Measurements from ENCODE around the gene CAV1.

The CAV1 gene

DNA sequence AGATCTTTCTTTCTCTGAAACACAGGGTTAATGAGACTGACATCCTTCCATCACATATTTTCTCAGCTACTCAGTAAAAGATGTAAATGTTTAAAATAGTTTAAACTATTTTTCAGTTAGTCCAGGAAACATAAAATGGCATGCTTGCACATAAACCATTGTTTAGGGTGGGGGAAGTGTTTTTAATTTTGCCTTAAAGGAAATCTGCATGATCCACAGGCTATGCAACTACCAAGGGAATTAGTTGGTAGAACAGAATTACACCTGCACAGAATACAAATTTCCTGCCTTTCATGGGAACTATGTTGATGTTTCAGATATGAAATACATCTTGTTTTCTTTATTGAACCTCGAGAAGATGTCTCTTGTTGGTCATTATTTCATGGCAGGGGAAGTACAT, 10.6 kb downstream of the CAV1 start:
- TF ChIP-seq, protein P1, sequence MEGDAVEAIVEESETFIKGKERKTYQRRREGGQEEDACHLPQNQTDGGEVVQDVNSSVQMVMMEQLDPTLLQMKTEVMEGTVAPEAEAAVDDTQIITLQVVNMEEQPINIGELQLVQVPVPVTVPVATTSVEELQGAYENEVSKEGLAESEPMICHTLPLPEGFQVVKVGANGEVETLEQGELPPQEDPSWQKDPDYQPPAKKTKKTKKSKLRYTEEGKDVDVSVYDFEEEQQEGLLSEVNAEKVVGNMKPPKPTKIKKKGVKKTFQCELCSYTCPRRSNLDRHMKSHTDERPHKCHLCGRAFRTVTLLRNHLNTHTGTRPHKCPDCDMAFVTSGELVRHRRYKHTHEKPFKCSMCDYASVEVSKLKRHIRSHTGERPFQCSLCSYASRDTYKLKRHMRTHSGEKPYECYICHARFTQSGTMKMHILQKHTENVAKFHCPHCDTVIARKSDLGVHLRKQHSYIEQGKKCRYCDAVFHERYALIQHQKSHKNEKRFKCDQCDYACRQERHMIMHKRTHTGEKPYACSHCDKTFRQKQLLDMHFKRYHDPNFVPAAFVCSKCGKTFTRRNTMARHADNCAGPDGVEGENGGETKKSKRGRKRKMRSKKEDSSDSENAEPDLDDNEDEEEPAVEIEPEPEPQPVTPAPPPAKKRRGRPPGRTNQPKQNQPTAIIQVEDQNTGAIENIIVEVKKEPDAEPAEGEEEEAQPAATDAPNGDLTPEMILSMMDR (IDR thresholded peaks at IDR 0.05): no peak
- no peaks in the 10 kb centered on the region for H3K27me3 ChIP-seq
- H3K9me3 ChIP-seq: no peaks in the 10 kb centered on the region
- DNase-seq: no peak
- H3K4me1 ChIP-seq: peaks cover 0 to 92% (median 35%) of the 10 kb centered on the region in 4 donors
- no peak overlapping the region for H3K4me3 ChIP-seq
- H3K27ac ChIP-seq: peak overlapping the region; percentile 19 to 23
- intact Hi-C loops (cut with DNase I; ENCODE audit: low total_unique reads): no loop called here
- peaks cover 11 to 40% (median 22%) of the 10 kb centered on the region in 3 donors for H3K36me3 ChIP-seq

DNA sequence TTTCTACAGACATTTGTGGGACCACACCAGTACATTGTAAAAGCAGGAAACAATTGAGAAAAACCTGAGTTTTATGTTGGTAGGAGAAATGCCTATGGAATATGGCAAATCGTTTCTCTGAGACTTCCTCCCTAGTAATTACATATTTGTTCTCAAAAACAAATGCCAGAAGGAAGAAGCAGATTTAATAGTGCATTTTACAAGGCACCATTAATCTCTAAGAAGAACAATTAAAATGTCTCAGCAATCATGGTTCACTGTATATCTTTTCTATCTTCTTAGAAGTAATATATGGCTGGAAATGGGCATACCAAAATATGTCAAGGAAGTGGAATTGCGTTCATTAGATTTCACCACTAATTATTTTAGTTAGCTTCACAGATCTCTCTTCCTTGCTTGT, 13.3 kb downstream of the CAV1 start:
- intact Hi-C loops (cut with DNase I; ENCODE audit: low total_unique reads): no loop called here
- Histone ChIP-seq H3K4me3 (no peak overlapping the region), H3K36me3 (peaks cover 11 to 35% (median 19%) of the 10 kb centered on the region in 3 donors), H3K27ac (peak overlapping the region; percentile 36 to 51), H3K27me3 (no peaks in the 10 kb centered on the region), H3K9me3 (no peaks in the 10 kb centered on the region), H3K4me1 (peaks cover 0 to 93% (median 39%) of the 10 kb centered on the region in 4 donors)
- no peak for DNase-seq
- TF ChIP-seq, protein P1 (IDR thresholded peaks at IDR 0.05): no peak

DNA sequence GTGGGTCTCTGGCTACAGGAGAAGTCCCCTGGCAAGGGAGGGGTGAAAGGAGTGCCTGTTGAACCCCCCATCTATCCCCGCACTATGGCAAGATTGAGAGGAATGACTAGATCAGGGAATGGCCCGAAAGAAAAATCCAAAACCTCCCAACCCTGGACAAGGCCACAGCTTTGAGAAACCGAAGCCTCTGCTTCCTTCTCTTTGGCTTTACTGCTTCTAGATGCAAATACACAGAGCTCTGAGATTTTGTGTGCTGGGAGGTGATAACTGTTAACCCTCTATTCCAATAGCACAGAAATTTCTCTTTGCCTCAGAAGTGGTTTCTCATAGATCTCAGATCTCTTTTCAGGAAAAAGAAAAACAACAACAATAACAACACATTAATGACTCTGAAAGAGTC, 15.0 kb downstream of the CAV1 start:
- Histone ChIP-seq H3K4me1 (peaks cover 0 to 94% (median 37%) of the 10 kb centered on the region in 4 donors), H3K27ac (peak overlapping the region; percentile 14 to 51), H3K36me3 (peaks cover 11 to 35% (median 19%) of the 10 kb centered on the region in 3 donors), H3K27me3 (no peaks in the 10 kb centered on the region), H3K4me3 (no peak overlapping the region), H3K9me3 (no peaks in the 10 kb centered on the region)
- intact Hi-C loops (cut with DNase I; ENCODE audit: low total_unique reads): no loop called here
- TF ChIP-seq, protein P1 (IDR thresholded peaks at IDR 0.05): no peak
- DNase-seq: no peak

DNA sequence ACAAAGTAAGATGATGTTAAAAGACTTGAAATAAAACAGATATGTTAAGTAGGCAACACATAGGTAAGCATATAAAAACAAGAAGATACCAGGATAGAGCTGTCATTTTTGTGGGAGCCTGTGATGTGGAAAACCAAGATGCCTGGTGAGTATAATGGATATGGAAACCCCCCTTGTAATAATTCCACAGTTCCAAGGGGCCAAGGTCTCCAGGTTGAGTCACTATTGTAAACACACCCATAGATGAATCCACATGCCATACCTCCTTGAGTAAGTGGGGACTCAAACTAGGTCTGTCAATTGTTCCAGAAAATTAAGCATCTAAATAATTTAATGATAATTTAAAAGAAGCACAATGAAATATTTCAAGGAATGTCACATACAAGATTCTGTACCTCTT, 15.9 kb downstream of the CAV1 start:
- TF ChIP-seq, protein P1 (IDR thresholded peaks at IDR 0.05): no peak
- peaks cover 0 to 94% (median 40%) of the 10 kb centered on the region in 4 donors for H3K4me1 ChIP-seq
- intact Hi-C loops (cut with DNase I; ENCODE audit: low total_unique reads): no loop called here

DNA sequence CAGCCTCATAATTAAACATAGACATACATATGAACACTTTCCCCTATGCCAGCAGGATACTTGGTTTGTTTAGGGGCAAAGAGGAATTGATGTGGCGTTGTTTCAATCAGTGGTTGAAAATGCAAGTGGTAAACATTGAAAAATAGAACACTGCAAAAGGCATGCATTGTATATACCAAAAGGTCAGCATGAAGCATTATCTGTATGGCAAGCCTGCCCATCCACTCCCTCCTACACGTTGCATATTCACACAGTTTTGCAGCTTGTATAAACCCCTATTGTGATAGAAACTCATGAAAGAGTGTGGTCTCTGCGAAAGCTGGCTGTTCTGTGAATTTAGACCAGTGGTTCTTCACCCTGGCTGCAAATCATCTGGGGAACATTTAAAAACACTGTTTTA, 17.1 kb downstream of the CAV1 start:
- DNase-seq: no peak

More for the DNA sequence above, 15.9 kb downstream of the CAV1 start:
- H3K36me3 ChIP-seq: peaks cover 7 to 29% (median 19%) of the 10 kb centered on the region in 3 donors
- DNase-seq: no peak
- no peak overlapping the region for H3K4me3 ChIP-seq
- H3K27ac ChIP-seq: peak overlapping the region; percentile 51 to 52
- H3K27me3 ChIP-seq: no peaks in the 10 kb centered on the region
- H3K9me3 ChIP-seq: no peaks in the 10 kb centered on the region

More for the DNA sequence above, 17.1 kb downstream of the CAV1 start:
- Histone ChIP-seq H3K27me3 (no peaks in the 10 kb centered on the region), H3K27ac (peak overlapping the region; percentile 51 to 52), H3K4me1 (peaks cover 0 to 96% (median 38%) of the 10 kb centered on the region in 4 donors), H3K36me3 (peaks cover 0 to 21% (median 12%) of the 10 kb centered on the region in 3 donors), H3K9me3 (no peaks in the 10 kb centered on the region), H3K4me3 (no peak overlapping the region)
- intact Hi-C loops (cut with DNase I; ENCODE audit: low total_unique reads): no loop called here
- TF ChIP-seq, protein P1 (IDR thresholded peaks at IDR 0.05): no peak
